DND-41 (cell line): ENCODE data around the gene PIGU.

ENCODE experiments used
- EZH2 ChIP-seq: IDR thresholded peaks from 3 replicates; pipeline ENCODE4 v1.6.1; 2012; ENCODE audit warnings: borderline replicate concordance, low read depth, mild to moderate bottlenecking, moderate library complexity, low read length, inconsistent platforms; ENCODE audit not compliant: severe bottlenecking
- TF ChIP-seq, protein P1 (sequence below): IDR thresholded peaks from 2 replicates; pipeline ENCODE4 v1.5.1; 2012; ENCODE audit warnings: borderline replicate concordance, low read length, moderate library complexity, mild to moderate bottlenecking; ENCODE audit not compliant: poor library complexity, severe bottlenecking; ENCODE audit errors: extremely low read depth

DNA sequence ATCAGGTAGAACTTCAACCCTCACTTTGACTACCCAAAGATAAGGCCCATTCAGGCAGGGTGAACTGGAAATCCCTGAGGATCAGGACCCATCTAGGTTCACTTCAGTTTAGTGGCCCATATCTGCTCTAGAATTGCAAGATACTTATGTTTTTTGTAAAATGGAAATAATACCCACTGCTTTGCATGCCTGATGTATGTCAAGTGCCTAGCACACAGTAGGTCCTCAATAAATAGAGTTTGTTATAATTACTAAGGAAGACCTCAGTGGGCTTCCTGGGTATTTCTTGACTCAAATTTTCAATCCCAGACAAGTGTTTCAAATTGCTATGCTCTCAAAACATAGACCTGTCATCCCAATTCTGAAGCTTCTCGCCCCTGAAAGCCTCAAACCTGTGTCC, 32.5 kb downstream of the PIGU start:
- TF ChIP-seq, protein P1, sequence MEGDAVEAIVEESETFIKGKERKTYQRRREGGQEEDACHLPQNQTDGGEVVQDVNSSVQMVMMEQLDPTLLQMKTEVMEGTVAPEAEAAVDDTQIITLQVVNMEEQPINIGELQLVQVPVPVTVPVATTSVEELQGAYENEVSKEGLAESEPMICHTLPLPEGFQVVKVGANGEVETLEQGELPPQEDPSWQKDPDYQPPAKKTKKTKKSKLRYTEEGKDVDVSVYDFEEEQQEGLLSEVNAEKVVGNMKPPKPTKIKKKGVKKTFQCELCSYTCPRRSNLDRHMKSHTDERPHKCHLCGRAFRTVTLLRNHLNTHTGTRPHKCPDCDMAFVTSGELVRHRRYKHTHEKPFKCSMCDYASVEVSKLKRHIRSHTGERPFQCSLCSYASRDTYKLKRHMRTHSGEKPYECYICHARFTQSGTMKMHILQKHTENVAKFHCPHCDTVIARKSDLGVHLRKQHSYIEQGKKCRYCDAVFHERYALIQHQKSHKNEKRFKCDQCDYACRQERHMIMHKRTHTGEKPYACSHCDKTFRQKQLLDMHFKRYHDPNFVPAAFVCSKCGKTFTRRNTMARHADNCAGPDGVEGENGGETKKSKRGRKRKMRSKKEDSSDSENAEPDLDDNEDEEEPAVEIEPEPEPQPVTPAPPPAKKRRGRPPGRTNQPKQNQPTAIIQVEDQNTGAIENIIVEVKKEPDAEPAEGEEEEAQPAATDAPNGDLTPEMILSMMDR = no peak
- TF ChIP-seq EZH2 = no peak
